ENCODE measurements around the gene NCKIPSD.

The NCKIPSD gene

DNA sequence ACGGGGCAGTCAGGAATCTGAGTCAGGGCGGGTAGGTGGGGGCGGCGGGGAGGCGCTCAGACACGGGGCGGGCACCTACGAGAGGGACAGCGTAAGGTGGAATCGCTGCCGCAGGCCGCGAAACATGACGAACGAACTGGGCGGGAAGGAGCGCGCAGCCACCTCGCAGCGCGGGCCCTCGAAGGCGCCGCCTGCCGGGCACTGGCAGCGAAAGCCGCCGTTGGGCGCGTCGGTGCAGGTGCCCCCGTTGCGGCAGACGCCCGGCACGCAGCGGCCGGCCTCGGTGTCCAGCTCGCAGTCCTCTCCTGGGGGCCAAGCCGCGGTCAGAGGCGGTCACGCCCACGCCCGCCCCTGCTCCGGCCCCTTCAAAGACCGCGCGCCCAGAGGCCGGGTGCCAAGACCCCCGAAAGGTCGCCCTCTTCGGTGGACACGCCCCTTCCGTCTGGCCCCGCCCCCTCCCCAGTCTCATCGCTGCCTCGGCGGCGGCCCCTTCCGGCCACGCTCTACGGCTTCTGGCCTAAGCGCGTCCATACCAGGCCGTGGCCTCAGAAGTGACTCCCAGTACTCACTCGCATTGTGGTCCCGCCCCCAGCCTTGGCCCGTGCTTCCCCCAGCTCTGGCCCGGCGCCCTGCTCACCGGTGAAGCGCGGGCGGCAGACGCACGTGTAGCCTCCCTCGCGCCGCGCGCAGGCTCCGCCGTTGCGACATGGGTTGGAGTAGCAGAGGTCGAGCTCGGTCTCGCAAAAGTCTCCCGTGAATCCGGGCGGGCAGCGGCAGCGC is 29.5 kb downstream of the NCKIPSD start:
- H3K27me3 ChIP-seq (ENCODE audit: control insufficient read depth, insufficient read depth, low read length), result peaks cover 10% of the 10 kb centered on the region; the same call in 1 of the 2 replicates
- H3K4me3 ChIP-seq (ENCODE audit: low read depth, low read length), result peak overlapping the region; percentile 62
- H3K27ac ChIP-seq (ENCODE audit: low read depth, low read length), result no peak overlapping the region
- no peaks in the 10 kb centered on the region for H3K9me3 ChIP-seq (ENCODE audit: control insufficient read depth, insufficient read depth, low read depth, low read length)
- peaks cover 11% of the 10 kb centered on the region for H3K4me1 ChIP-seq (ENCODE audit: control insufficient read depth, insufficient read depth, low read length)
- no peak overlapping the region for H3K9ac ChIP-seq (ENCODE audit: low read length)
- peaks cover 56% of the 10 kb centered on the region for H3K36me3 ChIP-seq (ENCODE audit: control insufficient read depth, insufficient read depth, low read length)

DNA sequence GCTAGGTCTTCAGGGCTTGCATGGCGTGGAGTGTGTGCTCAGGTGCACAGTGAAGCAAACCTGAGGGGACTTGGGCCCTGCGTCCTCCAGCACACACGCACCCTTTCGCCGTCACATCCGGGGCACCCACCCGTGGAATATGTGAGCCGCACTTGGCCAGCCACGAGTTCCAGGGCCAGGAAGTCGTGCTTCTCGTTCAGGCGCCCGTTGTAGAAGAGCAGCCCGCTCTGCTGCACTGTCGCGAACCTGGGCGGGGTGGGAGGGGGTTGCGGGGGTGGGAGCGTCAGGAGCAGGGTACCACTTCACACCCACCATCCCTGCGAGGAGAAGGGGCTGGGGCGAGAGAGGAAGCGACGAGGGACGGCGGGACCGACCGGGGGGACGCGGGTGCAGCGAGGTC is 30.1 kb downstream of the NCKIPSD start:
- Histone ChIP-seq H3K9me3 (ENCODE audit: control insufficient read depth, insufficient read depth, low read depth, low read length) (no peaks in the 10 kb centered on the region), H3K27ac (ENCODE audit: low read depth, low read length) (no peak overlapping the region), H3K4me3 (ENCODE audit: low read depth, low read length) (peak overlapping the region; percentile 62), H3K9ac (ENCODE audit: low read length) (peak overlapping the region; percentile 34), H3K4me1 (ENCODE audit: control insufficient read depth, insufficient read depth, low read length) (peaks cover 11% of the 10 kb centered on the region), H3K27me3 (ENCODE audit: control insufficient read depth, insufficient read depth, low read length) (peaks cover 7% of the 10 kb centered on the region; the same call in 1 of the 2 replicates), H3K36me3 (ENCODE audit: control insufficient read depth, insufficient read depth, low read length) (peaks cover 60% of the 10 kb centered on the region)

DNA sequence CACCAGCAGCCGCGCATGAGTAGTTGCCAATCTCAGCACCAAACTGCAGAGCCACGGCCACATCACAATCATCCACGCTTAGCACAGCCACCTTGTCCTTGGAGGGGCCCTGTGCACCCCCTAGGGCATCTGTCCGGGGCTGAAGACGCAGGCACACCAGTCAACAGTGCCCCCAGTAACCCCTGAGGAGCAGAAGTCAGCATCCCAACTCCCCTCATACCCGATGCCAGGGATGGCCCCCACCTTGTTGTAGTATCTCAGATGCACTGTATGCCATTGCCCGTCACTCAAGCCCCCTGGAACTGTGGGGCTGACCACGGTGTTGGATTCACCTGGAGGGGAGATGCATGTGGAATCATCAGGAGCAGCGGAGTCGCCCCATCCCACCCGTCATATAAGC is 30.7 kb downstream of the NCKIPSD start:
- H3K9ac ChIP-seq (ENCODE audit: low read length), result peak overlapping the region; percentile 34
- H3K36me3 ChIP-seq (ENCODE audit: control insufficient read depth, insufficient read depth, low read length), result peaks cover 55% of the 10 kb centered on the region
- H3K4me3 ChIP-seq (ENCODE audit: low read depth, low read length), result peak overlapping the region; percentile 62
- H3K4me1 ChIP-seq (ENCODE audit: control insufficient read depth, insufficient read depth, low read length), result peaks cover 11% of the 10 kb centered on the region
- peaks cover 7% of the 10 kb centered on the region; the same call in 1 of the 2 replicates for H3K27me3 ChIP-seq (ENCODE audit: control insufficient read depth, insufficient read depth, low read length)
- no peaks in the 10 kb centered on the region for H3K9me3 ChIP-seq (ENCODE audit: control insufficient read depth, insufficient read depth, low read depth, low read length)
- no peak overlapping the region for H3K27ac ChIP-seq (ENCODE audit: low read depth, low read length)

DNA sequence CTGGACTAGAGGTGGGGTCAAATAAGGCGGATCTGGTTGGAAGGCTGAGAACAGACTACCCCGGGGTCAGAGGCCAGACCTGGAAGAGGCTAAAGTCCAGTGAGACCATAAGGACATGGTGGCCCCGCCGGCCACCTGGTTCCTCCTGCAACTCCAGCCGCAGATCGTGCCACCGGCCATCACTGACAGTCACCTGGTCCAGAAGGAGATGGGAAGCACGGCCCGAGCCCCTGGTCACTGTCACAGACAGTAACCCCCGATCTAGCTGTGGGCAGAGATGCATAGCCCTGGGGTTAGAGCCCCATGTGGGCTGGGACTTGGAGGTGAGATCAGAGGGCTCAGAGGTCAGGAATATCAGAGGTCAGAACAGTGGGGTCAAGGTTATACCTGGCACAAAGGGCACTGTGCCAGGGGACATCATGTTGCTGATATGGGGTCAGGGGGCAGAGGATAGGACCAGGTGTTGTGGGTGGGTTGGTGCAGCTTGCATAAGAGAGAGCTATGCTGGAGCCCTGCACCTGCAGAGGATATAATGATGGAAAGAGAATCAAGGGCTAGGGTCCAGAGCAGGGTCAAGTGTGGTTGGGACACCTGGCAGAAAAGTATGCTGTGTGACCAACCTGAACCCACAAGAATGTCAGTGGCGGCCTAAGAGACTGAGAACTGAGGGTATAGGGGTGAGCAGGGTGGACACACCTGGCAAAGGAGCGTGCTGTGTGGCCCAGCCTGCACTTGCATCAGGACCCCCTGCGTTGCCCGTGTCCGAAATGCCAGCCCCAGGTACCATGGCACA is 32.6 kb downstream of the NCKIPSD start:
- Histone ChIP-seq H3K4me3 (ENCODE audit: low read depth, low read length) (no peak overlapping the region), H3K27ac (ENCODE audit: low read depth, low read length) (no peak overlapping the region), H3K36me3 (ENCODE audit: control insufficient read depth, insufficient read depth, low read length) (peaks cover 56% of the 10 kb centered on the region), H3K9ac (ENCODE audit: low read length) (no peak overlapping the region), H3K9me3 (ENCODE audit: control insufficient read depth, insufficient read depth, low read depth, low read length) (no peaks in the 10 kb centered on the region), H3K4me1 (ENCODE audit: control insufficient read depth, insufficient read depth, low read length) (peaks cover 11% of the 10 kb centered on the region), H3K27me3 (ENCODE audit: control insufficient read depth, insufficient read depth, low read length) (peaks cover 7% of the 10 kb centered on the region; the same call in 1 of the 2 replicates)

DNA sequence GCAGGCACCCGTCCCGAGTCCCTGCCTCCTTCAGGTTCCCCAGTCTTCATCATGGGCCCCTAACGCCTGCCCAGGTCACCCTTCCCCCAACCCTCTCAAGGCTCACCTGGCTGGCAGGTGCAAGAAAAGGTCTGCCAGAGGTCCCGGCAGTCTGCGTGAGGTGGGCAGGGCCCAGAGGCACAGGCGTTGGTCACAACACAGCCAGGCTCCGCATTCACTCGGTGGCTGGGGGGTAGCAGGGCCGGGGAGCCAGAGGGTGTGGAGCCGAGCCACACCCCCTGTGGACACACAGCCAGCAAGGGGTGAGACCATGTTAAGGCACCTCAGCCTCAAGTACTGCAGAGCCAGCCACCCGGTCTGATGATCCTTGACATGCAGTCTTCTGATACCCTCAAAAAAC is 33.9 kb downstream of the NCKIPSD start:
- H3K36me3 ChIP-seq (ENCODE audit: control insufficient read depth, insufficient read depth, low read length), result peaks cover 58% of the 10 kb centered on the region
- peaks cover 7% of the 10 kb centered on the region; the same call in 1 of the 2 replicates for H3K27me3 ChIP-seq (ENCODE audit: control insufficient read depth, insufficient read depth, low read length)

DNA sequence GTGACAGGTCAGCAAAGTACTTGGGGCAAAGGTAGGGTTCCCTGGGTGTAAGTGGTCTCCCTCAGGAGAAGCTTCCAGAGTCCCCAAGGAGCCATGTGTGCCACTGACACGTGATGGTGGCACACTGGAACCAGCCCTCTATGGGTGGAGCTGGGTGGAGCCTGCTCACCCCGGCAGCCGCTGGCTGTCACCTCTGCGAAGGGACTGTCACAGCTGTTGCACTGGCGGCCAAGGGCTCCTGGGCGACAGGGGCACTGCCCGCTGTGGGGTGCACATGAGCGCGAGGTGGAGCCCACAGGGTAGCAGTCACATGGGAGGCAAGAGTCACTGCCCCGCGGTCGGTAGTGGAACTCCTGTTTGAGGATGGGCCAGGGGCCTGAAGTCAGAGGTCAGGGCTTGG is 35.0 kb downstream of the NCKIPSD start:
- Histone ChIP-seq H3K27ac (ENCODE audit: low read depth, low read length) (no peak overlapping the region), H3K9me3 (ENCODE audit: control insufficient read depth, insufficient read depth, low read depth, low read length) (no peaks in the 10 kb centered on the region), H3K9ac (ENCODE audit: low read length) (peak overlapping the region; percentile 9), H3K4me1 (ENCODE audit: control insufficient read depth, insufficient read depth, low read length) (peaks cover 4% of the 10 kb centered on the region), H3K36me3 (ENCODE audit: control insufficient read depth, insufficient read depth, low read length) (peaks cover 69% of the 10 kb centered on the region), H3K4me3 (ENCODE audit: low read depth, low read length) (no peak overlapping the region), H3K27me3 (ENCODE audit: control insufficient read depth, insufficient read depth, low read length) (peaks cover 7% of the 10 kb centered on the region; the same call in 1 of the 2 replicates)

More for the DNA sequence above, 33.9 kb downstream of the NCKIPSD start:
- Histone ChIP-seq H3K4me1 (ENCODE audit: control insufficient read depth, insufficient read depth, low read length) (peaks cover 7% of the 10 kb centered on the region), H3K27ac (ENCODE audit: low read depth, low read length) (no peak overlapping the region), H3K4me3 (ENCODE audit: low read depth, low read length) (no peak overlapping the region), H3K9me3 (ENCODE audit: control insufficient read depth, insufficient read depth, low read depth, low read length) (no peaks in the 10 kb centered on the region), H3K9ac (ENCODE audit: low read length) (no peak overlapping the region)

DNA sequence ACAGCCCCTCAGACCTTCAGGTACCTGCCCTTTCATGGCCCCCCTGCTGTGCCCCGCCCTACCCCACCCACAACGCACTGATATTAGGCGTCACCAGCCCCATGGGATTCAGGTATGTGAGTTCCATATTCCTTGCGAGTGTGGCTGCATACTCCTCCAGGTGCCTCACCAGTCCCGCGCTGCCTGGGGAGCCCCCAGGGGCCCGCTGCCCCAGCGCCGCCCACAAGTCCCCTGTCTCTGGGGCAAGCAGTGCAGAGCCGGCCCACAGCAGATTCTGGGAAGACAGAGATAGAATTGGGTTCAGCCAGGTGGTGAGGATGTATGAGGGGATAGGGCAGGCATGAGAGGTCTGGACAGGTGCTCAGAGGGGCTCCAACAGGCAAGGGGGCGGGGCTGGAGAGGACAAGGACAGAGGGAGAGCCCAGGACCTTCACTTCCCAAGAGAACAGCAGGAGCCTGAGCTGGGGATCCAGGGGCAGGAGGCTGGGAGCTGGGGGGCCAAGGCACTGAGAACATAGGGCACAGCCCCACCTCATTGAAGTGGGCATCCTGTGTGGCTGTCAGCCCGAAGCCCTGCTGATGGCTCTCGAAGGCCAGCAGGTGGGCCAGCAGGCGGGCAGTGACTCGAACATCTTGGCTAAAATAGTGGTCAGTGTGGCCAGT is 37.4 kb downstream of the NCKIPSD start:
- Histone ChIP-seq H3K4me3 (ENCODE audit: low read depth, low read length) (no peak overlapping the region), H3K4me1 (ENCODE audit: control insufficient read depth, insufficient read depth, low read length) (no peaks in the 10 kb centered on the region), H3K36me3 (ENCODE audit: control insufficient read depth, insufficient read depth, low read length) (peaks cover 71% of the 10 kb centered on the region), H3K9ac (ENCODE audit: low read length) (no peak overlapping the region), H3K27me3 (ENCODE audit: control insufficient read depth, insufficient read depth, low read length) (no peaks in the 10 kb centered on the region), H3K27ac (ENCODE audit: low read depth, low read length) (no peak overlapping the region), H3K9me3 (ENCODE audit: control insufficient read depth, insufficient read depth, low read depth, low read length) (no peaks in the 10 kb centered on the region)

DNA sequence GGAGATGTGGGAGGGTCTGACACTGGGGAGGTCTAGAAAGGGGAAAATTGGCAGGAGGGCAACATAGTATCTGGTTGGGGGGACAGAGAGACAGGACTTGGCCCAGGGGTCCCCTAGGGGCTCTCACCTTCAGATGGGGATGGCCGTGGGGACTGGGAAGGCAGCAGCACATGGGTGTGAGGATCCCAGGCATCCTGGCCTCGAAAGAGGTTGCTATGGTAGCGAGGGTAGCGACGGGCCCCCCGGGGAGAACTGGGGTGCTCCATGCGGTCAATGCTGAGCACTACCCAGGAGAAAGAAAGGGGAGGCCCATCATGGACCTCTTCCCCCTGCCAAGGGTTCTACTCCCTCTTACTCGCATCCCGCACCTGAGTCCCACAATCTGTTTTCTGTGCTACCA is 38.0 kb downstream of the NCKIPSD start:
- Histone ChIP-seq H3K9ac (ENCODE audit: low read length) (no peak overlapping the region), H3K36me3 (ENCODE audit: control insufficient read depth, insufficient read depth, low read length) (peaks cover 71% of the 10 kb centered on the region), H3K4me3 (ENCODE audit: low read depth, low read length) (no peak overlapping the region), H3K9me3 (ENCODE audit: control insufficient read depth, insufficient read depth, low read depth, low read length) (no peaks in the 10 kb centered on the region), H3K27ac (ENCODE audit: low read depth, low read length) (no peak overlapping the region), H3K4me1 (ENCODE audit: control insufficient read depth, insufficient read depth, low read length) (no peaks in the 10 kb centered on the region), H3K27me3 (ENCODE audit: control insufficient read depth, insufficient read depth, low read length) (no peaks in the 10 kb centered on the region)

DNA sequence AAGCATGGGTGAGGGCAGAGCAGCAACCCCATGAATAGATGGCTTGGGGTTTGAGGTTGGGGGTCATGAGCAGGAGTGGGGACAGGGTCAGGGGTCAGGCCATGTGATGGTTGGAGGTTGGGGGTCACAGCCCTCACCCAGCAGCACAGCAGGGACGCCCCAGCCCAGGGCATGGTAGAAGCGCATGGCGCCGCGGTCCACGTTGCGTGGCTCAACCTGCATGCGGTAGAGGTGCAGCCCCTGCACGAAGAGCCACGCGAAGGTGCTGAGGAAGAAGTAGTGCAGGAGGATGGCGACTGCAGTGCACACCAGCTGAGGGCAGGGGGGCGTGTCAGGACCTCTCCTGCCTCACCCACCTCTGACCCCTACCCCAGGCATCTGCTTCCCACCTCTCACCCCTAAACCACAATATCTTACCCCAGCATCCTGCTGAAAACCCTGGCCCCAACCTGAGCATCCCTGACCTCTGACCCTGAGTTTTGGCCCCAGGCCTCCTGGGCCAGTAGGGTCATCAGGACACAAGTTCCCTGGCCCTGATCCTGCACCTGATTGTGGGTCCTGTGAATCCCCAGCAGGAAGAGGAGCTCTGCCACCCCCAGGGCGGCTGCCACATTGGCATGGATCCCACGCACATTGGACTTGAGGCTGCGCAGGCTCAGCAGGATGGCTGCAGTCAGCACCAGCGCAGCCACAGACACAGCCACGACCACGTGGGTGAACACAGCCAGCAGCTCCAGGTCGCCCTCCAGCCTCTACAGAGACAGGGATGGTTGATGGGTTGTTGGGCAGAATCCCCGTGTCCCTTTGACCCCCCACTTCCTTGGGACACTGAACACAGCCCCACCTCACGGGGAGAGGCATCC is 40.6 kb downstream of the NCKIPSD start:
- Histone ChIP-seq H3K9ac (ENCODE audit: low read length) (no peak overlapping the region), H3K4me3 (ENCODE audit: low read depth, low read length) (no peak overlapping the region), H3K27me3 (ENCODE audit: control insufficient read depth, insufficient read depth, low read length) (no peaks in the 10 kb centered on the region), H3K4me1 (ENCODE audit: control insufficient read depth, insufficient read depth, low read length) (no peaks in the 10 kb centered on the region), H3K27ac (ENCODE audit: low read depth, low read length) (no peak overlapping the region), H3K9me3 (ENCODE audit: control insufficient read depth, insufficient read depth, low read depth, low read length) (no peaks in the 10 kb centered on the region), H3K36me3 (ENCODE audit: control insufficient read depth, insufficient read depth, low read length) (peaks cover 80% of the 10 kb centered on the region)

DNA sequence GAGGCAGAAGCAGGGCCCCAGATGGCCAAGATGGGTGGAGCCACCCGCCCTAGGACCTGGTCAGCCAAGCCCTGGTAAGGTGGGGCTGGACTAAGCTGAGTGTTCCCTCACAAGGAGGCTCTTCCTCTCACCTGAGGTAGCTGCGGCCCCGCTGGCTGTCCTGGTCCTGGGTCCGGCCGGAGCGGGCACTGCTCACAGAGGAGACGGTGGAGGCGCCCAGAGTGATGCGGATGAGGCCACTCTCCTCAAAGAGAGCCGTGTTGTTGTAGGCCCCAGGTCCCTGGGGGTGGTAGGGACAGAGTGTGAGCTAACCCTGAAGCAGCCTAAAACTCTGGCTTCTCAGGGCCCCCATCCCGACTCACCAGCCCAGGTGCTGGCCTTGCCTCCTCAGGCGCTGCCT is 43.1 kb downstream of the NCKIPSD start:
- no peaks in the 10 kb centered on the region for H3K9me3 ChIP-seq (ENCODE audit: control insufficient read depth, insufficient read depth, low read depth, low read length)
- peaks cover 84% of the 10 kb centered on the region for H3K36me3 ChIP-seq (ENCODE audit: control insufficient read depth, insufficient read depth, low read length)
- no peaks in the 10 kb centered on the region for H3K27me3 ChIP-seq (ENCODE audit: control insufficient read depth, insufficient read depth, low read length)
- no peak overlapping the region for H3K9ac ChIP-seq (ENCODE audit: low read length)
- H3K27ac ChIP-seq (ENCODE audit: low read depth, low read length), result no peak overlapping the region
- no peaks in the 10 kb centered on the region; the same call in 1 of the 2 replicates for H3K4me1 ChIP-seq (ENCODE audit: control insufficient read depth, insufficient read depth, low read length)
- H3K4me3 ChIP-seq (ENCODE audit: low read depth, low read length), result no peak overlapping the region
